ENCODE results near the gene POLR1A. TPM values are rescaled to one million over a fixed set of nuclear protein-coding genes. Genes with fewer than 3 reads are reported as not detected.

POLR1A gene
- total RNA-seq: 24.3 TPM
- long read RNA-seq, partial matches to known transcripts: 14 of 22 reads
- long read RNA-seq, other reads (novel, unspliced or antisense): 8 of 22 reads

GRCh38 chr2:86105252-86105968 is at the start of gene POLR1A:
Gene POLR1A, minus strand, starts transcription at chr2:86105886. Its CDS starts 110 bp downstream, at chr2:86105776.
- intact Hi-C loops (cut with DNase I): no loop called here
- peak; percentile 94 for DNase-seq (ENCODE audit: low spot score)

- DNase-seq (ENCODE audit: low spot score): no peak
- intact Hi-C loops (cut with DNase I): no loop called here
Measured at GRCh38 chr2:86150502-86150901, 44.8 kb upstream of the POLR1A start.

DNA sequence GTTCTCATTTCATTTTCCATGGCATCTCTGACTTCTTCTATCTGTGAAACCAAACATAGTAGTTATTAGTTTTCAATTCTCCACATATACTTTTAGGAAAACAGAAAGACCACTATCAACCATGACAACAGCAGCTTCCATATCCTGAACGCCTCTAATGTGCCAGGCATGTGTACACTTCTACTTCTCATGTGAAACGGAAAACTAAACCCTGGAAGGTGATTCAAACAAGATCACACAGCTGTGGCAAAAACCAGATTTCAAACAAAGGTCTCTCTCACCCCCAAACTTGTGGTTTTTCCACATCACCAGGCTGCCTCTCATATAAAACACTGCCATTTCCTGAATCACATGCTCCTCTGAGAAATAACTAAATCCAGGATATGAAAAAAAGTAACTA is 42.1 kb upstream of the POLR1A start:
- intact Hi-C loops (cut with DNase I): no loop called here
- no peak for DNase-seq (ENCODE audit: low spot score)

DNA sequence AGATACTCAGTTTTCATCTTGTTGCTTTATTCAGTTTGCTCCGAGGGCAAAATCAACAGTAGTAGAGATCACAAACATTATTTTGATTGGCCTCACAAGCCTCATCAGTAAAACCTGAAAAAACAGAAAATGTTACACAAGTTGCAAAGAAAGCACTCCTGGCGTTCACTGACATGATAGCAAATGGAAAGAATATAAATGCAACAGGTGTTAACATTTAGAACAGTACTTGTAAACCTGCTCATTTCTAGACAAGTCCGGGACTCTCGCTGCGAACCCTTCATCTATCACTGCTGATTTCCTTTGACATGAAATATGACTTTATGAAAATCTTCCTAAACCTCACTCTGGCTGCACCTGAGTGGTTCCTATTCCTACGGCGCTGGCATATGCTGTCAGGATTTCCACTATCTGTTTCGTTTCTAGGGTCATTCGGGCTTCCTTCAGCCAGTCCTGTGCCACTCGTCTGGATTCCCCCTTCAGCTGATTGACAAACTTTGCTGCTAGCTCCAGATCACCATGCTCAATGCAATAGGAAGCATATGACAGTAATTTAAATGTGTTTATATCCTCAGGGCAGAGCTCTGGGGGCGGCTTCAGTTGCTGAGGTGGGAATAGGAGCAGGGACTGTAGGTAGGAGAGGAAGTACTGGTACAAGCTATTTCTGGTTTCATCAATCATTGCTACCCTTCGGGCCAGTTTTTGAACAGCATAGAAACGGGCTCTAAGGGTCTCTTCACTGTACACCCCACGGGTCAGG is 38.4 kb upstream of the POLR1A start:
- no peak for DNase-seq (ENCODE audit: low spot score)
- intact Hi-C loops (cut with DNase I): no loop called here

DNA sequence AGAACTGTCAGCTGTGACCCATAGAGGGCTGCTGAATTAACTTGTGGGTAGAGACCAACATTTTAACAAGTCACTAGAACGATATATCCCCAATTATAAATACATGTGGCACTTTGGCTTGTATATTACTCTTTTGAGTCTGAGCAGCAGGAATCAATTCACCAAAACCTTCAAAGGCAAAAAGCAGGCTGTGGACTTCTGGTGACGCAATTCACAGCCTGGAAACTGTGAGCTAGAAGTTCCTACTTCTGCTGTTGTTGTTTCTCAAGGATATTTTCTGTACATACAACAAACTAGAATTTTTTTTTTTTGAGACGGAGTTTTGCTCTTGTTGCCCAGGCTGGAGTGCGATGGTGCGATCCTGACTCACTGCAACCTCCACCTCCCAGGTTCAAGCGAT is 37.6 kb upstream of the POLR1A start:
- DNase-seq (ENCODE audit: low spot score): no peak
- intact Hi-C loops (cut with DNase I): no loop called here

DNA sequence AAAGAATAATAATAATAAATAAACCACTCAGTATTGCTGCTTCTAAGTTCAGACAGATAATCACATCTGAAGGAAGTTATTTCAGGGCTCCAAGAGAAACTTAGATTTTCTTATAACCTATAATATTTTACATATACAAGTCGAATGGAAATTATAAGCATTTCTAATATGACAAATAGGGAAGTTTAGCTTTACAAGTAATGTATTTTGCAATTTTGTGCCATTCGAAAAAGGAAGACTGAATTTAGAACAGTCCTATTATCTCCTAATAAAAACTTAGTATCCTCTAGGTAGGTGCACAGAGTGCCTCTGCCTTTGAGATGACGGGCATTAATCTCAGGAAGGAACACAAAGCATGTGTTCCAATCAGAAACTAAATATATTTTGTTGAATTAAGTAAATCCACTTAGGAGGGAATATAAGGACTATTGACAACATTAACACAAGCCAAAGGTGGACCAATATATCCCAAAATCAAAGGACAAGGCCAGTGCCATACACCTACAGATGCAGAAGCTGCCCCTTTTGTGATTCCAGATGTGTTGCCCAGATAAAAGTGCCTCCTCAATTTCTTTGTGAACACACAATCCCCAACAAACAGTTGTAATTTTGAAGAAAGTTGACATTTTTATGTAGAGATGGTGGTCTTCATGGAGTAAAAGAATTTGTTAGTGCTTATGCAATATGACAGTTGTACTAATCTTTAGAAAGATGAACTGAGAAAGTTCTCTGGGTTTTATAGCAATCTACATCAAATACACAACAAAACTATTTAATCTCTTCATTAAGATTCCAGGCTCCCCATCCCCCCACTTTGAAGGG is 37.0 kb upstream of the POLR1A start:
- no peak for DNase-seq (ENCODE audit: low spot score)
- intact Hi-C loops (cut with DNase I): no loop called here

GRCh38 chr2:86140969-86141392 is 35.3 kb upstream of the POLR1A start:
- DNase-seq (ENCODE audit: low spot score): no peak
- intact Hi-C loops (cut with DNase I): no loop called here

DNA sequence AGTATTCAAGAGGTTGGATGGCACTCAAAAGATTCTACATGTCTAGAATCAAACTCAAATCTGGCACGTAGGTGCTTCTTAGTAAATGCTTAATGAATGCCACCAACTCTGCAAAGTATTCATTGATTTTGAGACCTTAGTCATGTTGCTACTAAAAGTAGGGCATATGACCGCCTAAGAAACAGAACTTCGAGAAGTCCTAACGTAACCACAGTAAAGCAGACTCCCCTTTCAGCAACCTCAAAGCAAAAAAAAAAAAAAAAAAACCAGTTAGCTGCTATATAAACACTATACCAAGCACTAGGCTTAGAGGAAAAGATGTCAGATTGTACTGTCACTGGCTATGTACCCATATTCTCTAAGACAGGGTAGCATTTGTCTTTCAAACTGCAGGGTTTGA is 34.3 kb upstream of the POLR1A start:
- no peak for DNase-seq (ENCODE audit: low spot score)
- intact Hi-C loops (cut with DNase I): no loop called here

- intact Hi-C loops (cut with DNase I): no loop called here
- DNase-seq (ENCODE audit: low spot score): no peak
Measured at GRCh38 chr2:86138736-86139625, 33.3 kb upstream of the POLR1A start.

- no peak for DNase-seq (ENCODE audit: low spot score)
- intact Hi-C loops (cut with DNase I): no loop called here
Measured at GRCh38 chr2:86136141-86136540, 30.5 kb upstream of the POLR1A start.

GRCh38 chr2:86135653-86136052 is 30.0 kb upstream of the POLR1A start:
- DNase-seq (ENCODE audit: low spot score): no peak
- intact Hi-C loops (cut with DNase I): no loop called here

- no peak for DNase-seq (ENCODE audit: low spot score)
- intact Hi-C loops (cut with DNase I): no loop called here
Measured at GRCh38 chr2:86134709-86135108, 29.0 kb upstream of the POLR1A start.

- intact Hi-C loops (cut with DNase I): no loop called here
- no peak for DNase-seq (ENCODE audit: low spot score)
Measured at GRCh38 chr2:86124683-86125082, 19.0 kb upstream of the POLR1A start.

- DNase-seq (ENCODE audit: low spot score): no peak
- intact Hi-C loops (cut with DNase I): no loop called here
Measured at GRCh38 chr2:86123328-86123925, 17.7 kb upstream of the POLR1A start.

DNA sequence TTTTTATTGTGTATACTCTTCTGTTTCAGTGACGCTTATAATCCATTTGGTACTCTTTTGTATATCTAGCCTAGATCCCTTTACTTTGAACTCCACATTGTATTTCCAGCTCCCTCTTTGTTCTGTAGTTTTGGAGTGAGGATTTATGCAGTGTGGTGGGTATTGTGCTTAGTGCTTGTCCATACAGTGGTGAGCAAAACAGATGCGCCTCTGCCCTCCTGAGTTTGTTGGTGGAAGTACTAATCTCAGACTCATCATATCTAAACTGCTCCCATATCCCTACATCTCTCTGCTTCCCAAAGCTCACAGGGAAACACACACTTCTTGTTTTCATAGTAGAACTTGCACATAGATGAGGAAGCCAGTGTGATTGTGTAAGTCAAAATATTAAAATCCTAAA is 12.4 kb upstream of the POLR1A start:
- intact Hi-C loops (cut with DNase I): no loop called here
- no peak for DNase-seq (ENCODE audit: low spot score)

GRCh38 chr2:86107031-86107430 is 1.3 kb upstream of the POLR1A start:
- intact Hi-C loops (cut with DNase I): no loop called here

DNA sequence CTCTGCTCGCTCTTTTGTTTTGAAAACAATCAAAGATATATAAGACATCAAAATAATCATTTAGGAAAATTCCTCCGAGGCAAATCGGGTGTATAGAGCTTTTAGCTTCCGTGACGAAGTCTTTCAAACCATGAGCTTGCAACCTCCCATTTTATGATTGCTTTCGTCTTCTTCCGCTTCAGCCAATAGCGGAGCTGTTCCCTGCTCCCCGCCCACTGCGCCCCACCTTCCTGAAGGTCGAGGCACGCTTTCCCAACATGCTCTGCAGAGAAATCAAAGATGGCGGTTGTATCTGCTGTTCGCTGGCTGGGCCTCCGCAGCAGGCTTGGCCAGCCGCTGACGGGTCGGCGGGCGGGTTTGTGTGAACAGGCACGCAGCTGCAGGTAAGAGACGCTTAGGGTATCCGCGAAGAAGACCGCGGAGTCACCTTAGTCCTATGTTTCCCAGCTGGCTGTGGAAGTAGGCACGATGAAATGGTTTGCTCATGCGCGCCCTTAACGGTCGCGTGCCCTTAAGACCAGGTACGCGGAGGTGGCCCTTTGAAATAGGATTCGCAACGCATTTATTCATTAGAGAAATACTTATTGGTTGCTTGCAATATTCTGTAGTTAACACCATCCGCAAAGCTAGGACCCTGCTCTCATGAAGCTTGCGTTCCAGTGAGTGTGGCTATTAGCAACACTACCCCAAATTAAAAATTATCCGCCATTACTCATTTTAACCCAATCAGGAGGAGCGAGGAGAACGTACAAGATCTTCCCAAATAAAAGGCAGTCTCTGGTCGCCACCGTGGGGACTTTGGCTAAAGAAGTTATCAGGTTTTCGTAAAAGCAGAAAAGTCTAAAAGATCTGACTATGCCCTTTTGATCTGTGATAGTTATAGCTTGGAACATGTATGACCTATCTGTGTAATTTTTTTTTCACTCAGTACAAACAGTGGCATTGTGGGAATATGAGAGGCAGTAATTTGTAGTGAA is 571 bp upstream of the POLR1A start, which contains the start of gene PTCD3:
Gene PTCD3 (plus strand): TSS at position 267 of the 977 bp plus-strand sequence. CDS start 13 bp downstream, at position 280.
- DNase-seq (ENCODE audit: low spot score): peak; percentile 97
- intact Hi-C loops (cut with DNase I): no loop called here

More at GRCh38 chr2:86107031-86107430, 1.3 kb upstream of the POLR1A start:
- DNase-seq (ENCODE audit: low spot score): no peak

Data from cardiac septum (tissue), 1 donor.